ENCODE results near the gene GRAMD4.

The GRAMD4 gene

GRCh38 chr22:46619830-46620501, at the start of gene GRAMD4:
Gene GRAMD4 (plus strand): TSS chr22:46620386. CDS start chr22:46626800, 6,414 bp downstream.
- FAIRE-seq, result no peak

GRCh38 chr22:46571642-46572250, 48.4 kb upstream of the GRAMD4 start:
- FAIRE-seq, result no peak

- no peak for FAIRE-seq
Measured at GRCh38 chr22:46572911-46573780, 47.0 kb upstream of the GRAMD4 start.

GRCh38 chr22:46573781-46574437, 46.3 kb upstream of the GRAMD4 start:
- no peak for FAIRE-seq

GRCh38 chr22:46574438-46574992, 45.7 kb upstream of the GRAMD4 start:
- no peak for FAIRE-seq

- no peak for FAIRE-seq
Measured at GRCh38 chr22:46574993-46575910, 44.9 kb upstream of the GRAMD4 start.

GRCh38 chr22:46575911-46576555, 44.2 kb upstream of the GRAMD4 start:
- FAIRE-seq, result no peak

- no peak for FAIRE-seq
Measured at GRCh38 chr22:46576556-46577367, 43.4 kb upstream of the GRAMD4 start.

GRCh38 chr22:46577368-46578249, 42.6 kb upstream of the GRAMD4 start:
- FAIRE-seq, result no peak

- FAIRE-seq, result no peak
Measured at GRCh38 chr22:46578251-46578823, 41.8 kb upstream of the GRAMD4 start.

GRCh38 chr22:46578824-46579561, 41.2 kb upstream of the GRAMD4 start:
- no peak for FAIRE-seq

GRCh38 chr22:46579751-46580449, 40.3 kb upstream of the GRAMD4 start:
- no peak for FAIRE-seq

GRCh38 chr22:46580940-46581537, 39.1 kb upstream of the GRAMD4 start:
- no peak for FAIRE-seq

GRCh38 chr22:46581538-46582244, 38.5 kb upstream of the GRAMD4 start:
- FAIRE-seq, result no peak

- no peak for FAIRE-seq
Measured at GRCh38 chr22:46582281-46582933, 37.8 kb upstream of the GRAMD4 start.

GRCh38 chr22:46583571-46583970, 36.6 kb upstream of the GRAMD4 start:
- FAIRE-seq, result no peak

Data from islet of Langerhans (tissue), 1 donor.